Glutamatergic neuron (in vitro differentiated cells): ENCODE results near the gene MACROD2. TPM values are rescaled to one million over a fixed set of nuclear protein-coding genes. Genes with fewer than 3 reads are reported as not detected.

Source experiments
- DNase-seq: peaks from one replicate; pipeline ENCODE4 v3.0.0; 2022
- H3K27ac Mint-ChIP-seq: one replicate; pipeline ENCODE4 v1.8.0; 2020; ENCODE audit warnings: mild to moderate bottlenecking, mixed read lengths, inconsistent platforms; ENCODE audit not compliant: unreplicated experiment
- H3K27me3 Mint-ChIP-seq: one replicate; pipeline ENCODE4 v1.8.0; 2020; ENCODE audit warnings: mild to moderate bottlenecking, moderate library complexity, mixed read lengths, inconsistent platforms; ENCODE audit not compliant: unreplicated experiment
- H3K36me3 Mint-ChIP-seq: one replicate; pipeline ENCODE4 v1.8.0; 2020; ENCODE audit warnings: mild to moderate bottlenecking, mixed read lengths, inconsistent platforms; ENCODE audit not compliant: unreplicated experiment
- H3K4me1 Mint-ChIP-seq: one replicate; pipeline ENCODE4 v1.8.0; 2020; ENCODE audit warnings: mild to moderate bottlenecking, low read depth, mixed read lengths, inconsistent platforms; ENCODE audit not compliant: unreplicated experiment
- H3K4me3 Mint-ChIP-seq: one replicate; pipeline ENCODE4 v1.8.0; 2020; ENCODE audit warnings: mild to moderate bottlenecking, mixed read lengths, inconsistent platforms; ENCODE audit not compliant: unreplicated experiment
- H3K9me3 Mint-ChIP-seq: one replicate; pipeline ENCODE4 v1.8.0; 2020; ENCODE audit warnings: mild to moderate bottlenecking, moderate library complexity, mixed read lengths, inconsistent platforms; ENCODE audit not compliant: unreplicated experiment
- total RNA-seq: library from RNA; stranded (reverse); fragmentation: NEBNext Ultra II Directional; extraction: Animal tissue kit (Norgen Biotek cat#: 25700); gene quantifications from one replicate; pipeline ENCODE4 v1.2.1, GENCODE V29; 2021; ENCODE audit not compliant: unreplicated experiment
- TF ChIP-seq, protein P1 (sequence below): fragments of 200-600 bp; sonication (generic); IDR thresholded peaks from one replicate; pipeline ENCODE4 v1.5.0; 2021; ENCODE audit not compliant: partially characterized antibody, unreplicated experiment

The MACROD2 gene
- total RNA-seq, 1 donor from 2014 or later: 8.7 TPM

DNA sequence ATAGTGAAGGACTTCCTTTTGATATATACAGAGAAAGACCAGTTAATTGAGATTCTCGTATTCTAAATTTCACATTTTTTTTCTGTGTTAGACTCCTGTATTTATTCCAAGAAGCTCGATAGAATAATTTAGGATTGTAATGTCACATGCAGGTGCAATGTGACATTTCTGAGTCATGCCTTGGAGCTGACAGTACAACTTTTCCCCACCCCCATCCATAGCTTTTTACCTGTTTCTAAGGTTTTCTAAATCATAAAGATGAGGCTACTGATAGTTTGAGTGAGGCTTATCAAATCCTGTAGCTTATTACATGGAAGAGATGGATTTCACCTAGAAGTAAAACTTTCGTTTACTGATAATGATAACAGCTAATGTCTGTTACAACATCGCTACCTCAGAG, 304.5 kb downstream of the MACROD2 start:
- H3K9me3 Mint-ChIP-seq: peaks cover 2% of the 10 kb centered on the region
- H3K27ac Mint-ChIP-seq: no peak overlapping the region
- no peaks in the 10 kb centered on the region for H3K27me3 Mint-ChIP-seq
- H3K36me3 Mint-ChIP-seq: no peaks in the 10 kb centered on the region
- no peaks in the 10 kb centered on the region for H3K4me1 Mint-ChIP-seq
- no peak overlapping the region for H3K4me3 Mint-ChIP-seq
- DNase-seq: no peak
- TF ChIP-seq, protein P1, sequence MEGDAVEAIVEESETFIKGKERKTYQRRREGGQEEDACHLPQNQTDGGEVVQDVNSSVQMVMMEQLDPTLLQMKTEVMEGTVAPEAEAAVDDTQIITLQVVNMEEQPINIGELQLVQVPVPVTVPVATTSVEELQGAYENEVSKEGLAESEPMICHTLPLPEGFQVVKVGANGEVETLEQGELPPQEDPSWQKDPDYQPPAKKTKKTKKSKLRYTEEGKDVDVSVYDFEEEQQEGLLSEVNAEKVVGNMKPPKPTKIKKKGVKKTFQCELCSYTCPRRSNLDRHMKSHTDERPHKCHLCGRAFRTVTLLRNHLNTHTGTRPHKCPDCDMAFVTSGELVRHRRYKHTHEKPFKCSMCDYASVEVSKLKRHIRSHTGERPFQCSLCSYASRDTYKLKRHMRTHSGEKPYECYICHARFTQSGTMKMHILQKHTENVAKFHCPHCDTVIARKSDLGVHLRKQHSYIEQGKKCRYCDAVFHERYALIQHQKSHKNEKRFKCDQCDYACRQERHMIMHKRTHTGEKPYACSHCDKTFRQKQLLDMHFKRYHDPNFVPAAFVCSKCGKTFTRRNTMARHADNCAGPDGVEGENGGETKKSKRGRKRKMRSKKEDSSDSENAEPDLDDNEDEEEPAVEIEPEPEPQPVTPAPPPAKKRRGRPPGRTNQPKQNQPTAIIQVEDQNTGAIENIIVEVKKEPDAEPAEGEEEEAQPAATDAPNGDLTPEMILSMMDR: no peak

DNA sequence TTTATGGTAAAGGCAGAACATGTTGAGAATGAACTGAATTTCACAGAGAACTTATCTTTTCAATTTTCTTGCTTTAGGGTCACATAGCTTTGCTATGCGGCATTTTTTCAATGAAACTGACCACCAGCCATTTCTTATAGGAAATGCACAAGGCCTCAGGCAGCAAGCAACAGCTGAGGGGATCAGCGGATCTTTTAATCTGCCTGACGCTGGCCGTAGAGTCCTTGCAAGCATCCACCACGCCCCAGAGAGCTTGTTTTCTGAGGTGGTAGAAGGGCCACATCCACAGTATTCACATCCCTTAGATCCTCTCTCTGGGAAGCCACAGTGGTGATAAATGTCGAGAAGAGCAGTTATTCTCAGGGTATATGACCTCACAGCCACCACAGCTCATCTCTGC, 307.8 kb downstream of the MACROD2 start:
- Mint-ChIP-seq H3K4me3 (no peak overlapping the region), H3K27me3 (no peaks in the 10 kb centered on the region), H3K36me3 (no peaks in the 10 kb centered on the region), H3K27ac (no peak overlapping the region), H3K4me1 (no peaks in the 10 kb centered on the region), H3K9me3 (peaks cover 2% of the 10 kb centered on the region)
- DNase-seq: no peak
- TF ChIP-seq, protein P1: no peak

DNA sequence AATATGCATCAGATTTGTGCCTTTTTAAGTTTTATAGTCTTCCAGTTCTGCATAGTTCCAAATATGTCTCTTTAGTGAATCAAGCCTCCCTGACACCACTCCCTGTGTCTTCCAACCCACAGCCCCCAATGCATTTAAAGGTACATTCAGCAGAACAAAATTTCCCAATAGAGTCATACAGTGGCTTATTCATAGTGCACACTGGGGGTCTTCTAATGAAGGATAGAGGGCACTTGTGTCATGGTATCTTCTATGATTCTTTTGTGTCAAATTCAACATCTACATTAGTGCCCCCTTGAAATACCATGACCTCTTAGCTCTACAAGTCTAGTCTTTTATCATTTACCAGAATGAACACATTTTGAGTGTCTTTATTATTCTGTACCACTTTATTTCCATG, 308.3 kb downstream of the MACROD2 start:
- no peak for DNase-seq
- H3K9me3 Mint-ChIP-seq: peaks cover 2% of the 10 kb centered on the region
- TF ChIP-seq, protein P1: no peak
- H3K4me1 Mint-ChIP-seq: no peaks in the 10 kb centered on the region
- H3K36me3 Mint-ChIP-seq: no peaks in the 10 kb centered on the region
- no peak overlapping the region for H3K27ac Mint-ChIP-seq
- no peaks in the 10 kb centered on the region for H3K27me3 Mint-ChIP-seq
- no peak overlapping the region for H3K4me3 Mint-ChIP-seq

DNA sequence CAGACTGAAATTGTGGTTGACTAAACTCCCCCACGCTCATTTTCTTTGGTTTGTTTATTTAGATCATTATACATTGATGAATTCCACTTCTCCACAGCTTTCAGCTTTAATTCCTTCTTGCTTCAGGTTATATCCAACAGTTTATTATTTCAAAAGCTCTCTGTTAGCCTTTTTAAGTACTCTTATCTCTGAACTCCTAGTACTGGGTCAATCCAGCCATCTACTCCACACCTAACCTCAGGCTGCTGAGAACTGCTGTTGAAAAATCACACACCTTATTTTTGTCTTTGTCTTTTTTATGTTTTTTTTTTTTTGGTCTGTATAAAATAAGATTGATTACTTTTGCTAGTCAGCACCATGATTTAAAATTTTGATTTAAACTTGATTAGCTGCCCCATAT, 309.2 kb downstream of the MACROD2 start:
- peaks cover 2% of the 10 kb centered on the region for H3K9me3 Mint-ChIP-seq
- no peaks in the 10 kb centered on the region for H3K4me1 Mint-ChIP-seq
- H3K4me3 Mint-ChIP-seq: no peak overlapping the region
- no peaks in the 10 kb centered on the region for H3K36me3 Mint-ChIP-seq
- H3K27me3 Mint-ChIP-seq: no peaks in the 10 kb centered on the region
- H3K27ac Mint-ChIP-seq: no peak overlapping the region
- TF ChIP-seq, protein P1: no peak
- DNase-seq: no peak

DNA sequence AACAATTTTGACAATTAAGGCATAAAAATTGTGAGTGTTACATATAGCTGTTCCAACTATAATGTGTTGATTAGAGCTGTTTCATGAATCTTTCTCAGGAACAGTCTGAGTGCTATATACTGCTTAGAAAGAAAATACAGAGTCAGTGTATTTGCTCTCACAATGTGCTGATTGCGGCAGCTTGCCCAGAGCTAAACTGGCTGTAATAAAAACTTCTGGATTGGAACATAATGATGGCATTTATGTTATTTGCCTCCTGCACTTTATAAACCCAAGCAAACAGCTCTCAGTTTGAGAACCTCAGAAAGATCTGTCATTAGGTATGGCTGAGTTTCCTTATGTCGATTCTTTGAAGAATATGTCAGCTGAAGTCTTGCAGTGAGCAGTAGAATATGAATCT, 312.6 kb downstream of the MACROD2 start:
- no peak overlapping the region for H3K4me3 Mint-ChIP-seq
- no peak for DNase-seq
- peaks cover 2% of the 10 kb centered on the region for H3K27me3 Mint-ChIP-seq
- no peaks in the 10 kb centered on the region for H3K4me1 Mint-ChIP-seq
- H3K9me3 Mint-ChIP-seq: peaks cover 2% of the 10 kb centered on the region
- TF ChIP-seq, protein P1: no peak
- no peaks in the 10 kb centered on the region for H3K36me3 Mint-ChIP-seq
- no peak overlapping the region for H3K27ac Mint-ChIP-seq
